ENCODE results near the gene OSCP1. TPM values are rescaled to one million over a fixed set of nuclear protein-coding genes. Genes with fewer than 3 reads are reported as not detected.

The OSCP1 gene
- total RNA-seq (10 to 100 TPM in 2 of 5 donors, 1 to 10 TPM in 3; 1.7 to 69.4 (median 9.7) TPM), polyA plus RNA-seq (1 to 10 TPM; 5.3 to 9.5 (median 8.6) TPM)
- long read RNA-seq, donor 1, result 0 reads
- long read RNA-seq, donor 2, result 0 reads
- long read RNA-seq, donor 3, result 0 reads
- long read RNA-seq, donor 4, result 0 reads
- long read RNA-seq, donor 5, partial matches to known transcripts, result 0 of 1 reads
- long read RNA-seq, donor 5, other reads (novel, unspliced or antisense), result 0 of 1 reads
- long read RNA-seq, donor 6, result 0 reads
- long read RNA-seq, donor 7, partial matches to known transcripts, result 0 of 1 reads
- long read RNA-seq, donor 7, other reads (novel, unspliced or antisense), result 0 of 1 reads
- long read RNA-seq, donor 8, result 0 reads
- long read RNA-seq, donor 9, partial matches to known transcripts, result 0 of 4 reads
- long read RNA-seq, donor 9, other reads (novel, unspliced or antisense), result 0 of 4 reads
- long read RNA-seq, donor 10, result 0 reads

- H3K36me3 ChIP-seq, result peaks cover 6 to 19% (median 14%) of the 10 kb centered on the region in 4 donors
- intact Hi-C loops (cut with DNase I; ENCODE audit: low total_unique reads), result no loop called here
- H3K27ac ChIP-seq, result peak within 1 kb of the TSS; percentile 93 to 98 (median 95)
- 0 to 1% (median 1%) methylated on average over 42 to 48 of the region's 48 CpGs for WGBS, 5 donors
- TF ChIP-seq POLR2A (IDR thresholded peaks at IDR 0.05) (peak in 2 of 4 donors; percentile 65 to 74), POLR2AphosphoS5 (IDR thresholded peaks at IDR 0.05) (peak; percentile 86 to 96 (median 95)), CTCF (IDR thresholded peaks at IDR 0.05) (no peak)
- H3K4me3 ChIP-seq, result peak within 1 kb of the TSS; percentile 59 to 90 (median 66)
- peaks cover 6 to 32% (median 16%) of the 10 kb centered on the region in 4 donors for H3K4me1 ChIP-seq
- DNase-seq, result peak; percentile 96 to 99
- H3K9me3 ChIP-seq, result no peaks in the 10 kb centered on the region
- H3K27me3 ChIP-seq, result no peaks in the 10 kb centered on the region
Measured at GRCh38 chr1:36450270-36450918, at the start of gene OSCP1. Gene OSCP1, minus strand, starts transcription at chr1:36450451. Its CDS starts 82 bp downstream, at chr1:36450369.

GRCh38 chr1:36497207-36497606 lies 47.0 kb upstream of the OSCP1 start:
- Histone ChIP-seq H3K4me3 (no peak overlapping the region), H3K27me3 (no peaks in the 10 kb centered on the region), H3K4me1 (no peaks in the 10 kb centered on the region), H3K9me3 (no peaks in the 10 kb centered on the region), H3K36me3 (no peaks in the 10 kb centered on the region), H3K27ac (no peak overlapping the region)
- intact Hi-C loops (cut with DNase I; ENCODE audit: low total_unique reads), result no loop called here
- TF ChIP-seq POLR2AphosphoS5 (IDR thresholded peaks at IDR 0.05), result no peak
- no peak for TF ChIP-seq CTCF (IDR thresholded peaks at IDR 0.05)
- TF ChIP-seq EP300 (IDR thresholded peaks at IDR 0.05), result no peak
- TF ChIP-seq POLR2A (IDR thresholded peaks at IDR 0.05), result no peak
- no peak for DNase-seq
- WGBS, 5 donors, result 75 to 80% (median 77%) methylated on average over 2 of the region's 2 CpGs

- 78 to 91% (median 88%) methylated on average over 5 of the region's 5 CpGs for WGBS, 5 donors
- no peak overlapping the region for H3K4me3 ChIP-seq
- H3K4me1 ChIP-seq, result no peaks in the 10 kb centered on the region
- H3K27me3 ChIP-seq, result no peaks in the 10 kb centered on the region
- intact Hi-C loops (cut with DNase I; ENCODE audit: low total_unique reads), result no loop called here
- H3K9me3 ChIP-seq, result no peaks in the 10 kb centered on the region
- no peaks in the 10 kb centered on the region for H3K36me3 ChIP-seq
- TF ChIP-seq EP300 (IDR thresholded peaks at IDR 0.05) (no peak), CTCF (IDR thresholded peaks at IDR 0.05) (no peak), POLR2AphosphoS5 (IDR thresholded peaks at IDR 0.05) (no peak), POLR2A (IDR thresholded peaks at IDR 0.05) (no peak)
- no peak for DNase-seq
- no peak overlapping the region for H3K27ac ChIP-seq
Measured at GRCh38 chr1:36494971-36495370, 44.7 kb upstream of the OSCP1 start.

- H3K36me3 ChIP-seq, result no peaks in the 10 kb centered on the region
- no peaks in the 10 kb centered on the region for H3K4me1 ChIP-seq
- no peak overlapping the region for H3K27ac ChIP-seq
- H3K4me3 ChIP-seq, result no peak overlapping the region
- intact Hi-C loops (cut with DNase I; ENCODE audit: low total_unique reads), result no loop called here
- WGBS, 5 donors, result 85 to 88% (median 88%) methylated on average over 9 of the region's 9 CpGs
- no peak for DNase-seq
- H3K27me3 ChIP-seq, result no peaks in the 10 kb centered on the region
- TF ChIP-seq POLR2AphosphoS5 (IDR thresholded peaks at IDR 0.05) (no peak), POLR2A (IDR thresholded peaks at IDR 0.05) (no peak), EP300 (IDR thresholded peaks at IDR 0.05) (no peak), CTCF (IDR thresholded peaks at IDR 0.05) (no peak)
- H3K9me3 ChIP-seq, result no peaks in the 10 kb centered on the region
Measured at GRCh38 chr1:36493524-36493923, 43.3 kb upstream of the OSCP1 start.
